Endometrial microvascular endothelial cells (primary cell): ENCODE measurements around the gene BAIAP2L2. TPM values are rescaled to one million over a fixed set of nuclear protein-coding genes. Genes with fewer than 3 reads are reported as not detected.
"Not testable (repeated sequence)": the region's sequence is repeated elsewhere in the genome, so short reads cannot be mapped to it uniquely, and the experiment has no call there.

Experiments used
- in situ Hi-C: cut with HindIII; loops from 2 replicates; pipeline ENCODE4 v1.10.0; 2017; ENCODE audit warnings: low sequenced_read_pairs, low pct_unique_long_range_greater_than_20kb; ENCODE audit errors: inconsistent ontology term
- total RNA-seq: library from RNA; depleted of rRNA; stranded (reverse); fragments of >200 nt; gene quantifications from one replicate; pipeline ENCODE4 v1.2.3, GENCODE V29; 2015; ENCODE audit errors: inconsistent ontology term

Gene BAIAP2L2
- total RNA-seq, 1 donor from 2014 or later: 0.09 TPM

DNA sequence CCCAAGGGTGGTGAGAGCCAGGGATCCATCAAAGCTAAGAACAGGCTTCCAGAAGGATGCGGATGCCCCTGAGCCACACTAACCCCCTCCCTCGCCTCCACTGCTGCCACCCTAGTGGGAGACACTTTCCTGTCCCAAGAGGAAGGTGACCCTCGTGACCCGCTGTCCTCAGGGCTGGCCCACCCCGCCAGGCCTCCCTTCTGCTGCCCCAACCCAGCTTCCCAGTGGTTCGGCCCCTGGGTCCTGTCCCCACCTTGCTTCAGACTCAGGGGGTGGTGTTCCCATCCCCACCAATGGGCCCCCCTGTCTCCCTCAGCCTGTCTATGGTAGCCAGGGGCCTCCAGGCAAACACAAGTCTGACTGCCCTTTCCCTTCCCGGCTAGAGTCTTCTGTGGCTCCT, 59.8 kb downstream of the BAIAP2L2 start:
- in situ Hi-C loops: no loop called here

DNA sequence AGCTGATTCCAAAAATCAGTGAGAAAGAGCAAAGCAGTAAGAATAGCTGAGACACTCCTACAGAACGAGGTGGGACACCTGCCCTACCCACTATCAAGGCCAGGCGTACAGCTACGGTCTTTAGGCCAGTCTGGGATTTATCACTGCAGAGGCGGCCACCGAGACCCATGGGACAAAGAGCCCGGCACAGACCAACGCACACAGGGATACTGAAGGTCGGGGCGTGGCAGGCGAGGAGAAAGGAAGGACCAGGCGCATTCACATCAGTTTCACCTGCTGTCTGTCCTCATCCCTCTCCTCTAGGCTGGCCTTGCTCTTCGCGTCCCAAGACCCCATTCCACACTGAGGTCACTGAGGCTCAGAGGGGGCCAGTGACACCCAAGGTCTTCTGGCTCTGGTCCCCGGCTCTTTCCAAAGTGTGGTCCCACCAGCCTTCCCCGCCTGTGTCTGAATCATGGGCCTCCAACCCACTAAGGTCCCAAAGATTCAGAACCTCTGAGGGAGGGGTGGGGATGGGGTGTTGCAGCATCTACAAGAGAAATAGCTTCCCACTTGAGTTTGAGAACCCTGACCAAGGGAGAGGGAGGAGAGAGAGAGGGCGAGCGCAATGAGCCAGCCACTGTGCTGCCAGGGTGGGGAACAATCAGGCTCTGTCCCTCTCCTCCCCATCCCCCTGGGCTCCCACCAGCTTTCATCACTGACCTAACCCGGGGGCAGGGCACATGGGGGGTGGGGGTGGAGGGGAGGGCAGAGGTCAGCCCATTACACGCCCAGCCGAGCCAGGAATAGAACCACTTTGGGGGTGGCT, 60.5 kb downstream of the BAIAP2L2 start:
- in situ Hi-C loops: no loop called here

DNA sequence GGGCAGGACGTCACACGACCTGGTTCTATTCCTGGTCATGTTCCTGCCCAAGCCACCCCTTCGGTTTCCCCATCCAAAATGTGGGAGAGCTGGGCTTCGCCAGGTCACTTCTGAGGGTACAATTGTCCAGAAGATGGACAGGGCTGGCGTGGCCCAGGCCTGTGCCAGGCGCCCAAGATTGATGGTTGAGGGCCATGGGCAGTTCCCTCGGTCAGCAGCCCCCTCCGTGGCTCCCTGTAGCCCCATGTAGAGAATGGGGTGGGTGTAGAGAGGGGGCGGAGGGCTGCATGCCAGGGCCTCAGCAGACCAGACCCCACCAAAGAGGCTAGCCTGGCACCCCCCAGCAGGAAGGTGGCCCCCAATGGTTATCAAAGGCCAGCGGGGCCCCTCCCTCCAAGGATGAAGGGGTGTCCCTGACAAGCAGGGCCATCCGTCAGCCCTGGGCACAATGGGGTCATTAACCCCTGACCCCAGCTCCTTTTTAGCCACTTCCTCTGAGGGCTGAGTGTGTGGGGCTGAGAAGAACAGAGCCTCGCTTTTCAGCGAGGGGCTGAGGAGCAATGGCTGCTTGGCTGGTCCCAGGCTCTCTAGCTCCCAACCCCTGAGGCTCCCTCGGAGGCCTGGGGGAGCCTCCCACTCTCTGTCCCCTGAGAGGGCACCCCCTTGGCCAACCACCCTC, 64.3 kb downstream of the BAIAP2L2 start:
- in situ Hi-C loops: no loop called here

DNA sequence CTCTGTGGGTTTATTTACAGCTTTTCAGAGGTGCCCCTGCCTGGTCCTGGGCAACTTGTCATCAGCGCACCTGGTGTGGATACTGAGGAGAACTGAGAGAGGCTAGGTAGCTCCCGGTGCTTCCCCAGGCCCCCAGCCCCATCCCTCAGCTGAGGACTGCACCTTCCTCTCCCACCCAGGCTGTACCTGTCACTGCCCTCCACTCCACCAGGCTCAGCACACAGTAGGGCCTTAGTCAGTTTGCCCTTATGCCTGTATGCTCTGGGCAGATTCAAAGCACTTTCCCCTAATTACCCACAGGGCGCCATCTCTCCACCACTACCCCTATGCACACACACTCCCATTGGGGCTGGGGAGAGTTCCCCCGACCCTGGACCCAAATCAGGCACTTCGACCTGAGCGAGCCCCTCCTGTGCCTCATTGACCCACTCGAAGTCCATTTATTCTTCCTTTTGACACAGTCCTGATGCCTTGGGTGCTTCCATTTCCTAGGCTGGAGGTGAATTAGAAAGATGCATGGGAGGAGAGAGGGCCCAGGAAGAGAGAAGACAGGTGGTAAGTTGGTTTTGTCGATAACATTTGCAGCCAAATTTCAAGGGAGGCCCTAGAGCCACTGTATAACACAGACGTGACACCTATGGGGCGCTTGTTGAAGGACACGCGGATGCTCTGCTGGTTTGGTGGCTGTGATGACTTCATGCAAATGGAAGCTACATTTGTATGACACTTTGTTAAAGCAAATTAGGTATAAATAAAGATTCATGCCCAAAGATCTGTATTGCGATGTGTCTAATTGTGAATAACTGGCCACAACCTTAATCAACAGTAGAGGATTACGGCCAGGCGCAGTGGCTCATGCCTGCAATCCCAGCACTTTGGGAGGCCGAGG, 67.1 kb downstream of the BAIAP2L2 start:
- in situ Hi-C loops: no loop called here

DNA sequence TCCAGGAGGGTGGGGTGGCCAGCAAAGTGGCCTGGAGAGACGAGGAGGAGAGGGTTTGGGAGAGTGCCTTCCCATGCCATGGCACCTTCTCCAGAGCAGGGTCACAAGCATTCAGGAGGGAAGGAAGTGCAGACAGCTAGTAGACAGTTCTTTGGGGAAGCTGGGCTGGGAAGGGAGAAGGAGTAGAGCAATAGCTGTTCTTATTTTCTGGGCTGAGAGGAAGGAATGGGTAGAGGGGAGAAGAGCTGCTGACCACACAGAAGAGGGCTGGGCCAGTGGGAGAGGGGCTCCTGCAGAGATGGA, 68.0 kb downstream of the BAIAP2L2 start:
- in situ Hi-C loops: no loop called here

DNA sequence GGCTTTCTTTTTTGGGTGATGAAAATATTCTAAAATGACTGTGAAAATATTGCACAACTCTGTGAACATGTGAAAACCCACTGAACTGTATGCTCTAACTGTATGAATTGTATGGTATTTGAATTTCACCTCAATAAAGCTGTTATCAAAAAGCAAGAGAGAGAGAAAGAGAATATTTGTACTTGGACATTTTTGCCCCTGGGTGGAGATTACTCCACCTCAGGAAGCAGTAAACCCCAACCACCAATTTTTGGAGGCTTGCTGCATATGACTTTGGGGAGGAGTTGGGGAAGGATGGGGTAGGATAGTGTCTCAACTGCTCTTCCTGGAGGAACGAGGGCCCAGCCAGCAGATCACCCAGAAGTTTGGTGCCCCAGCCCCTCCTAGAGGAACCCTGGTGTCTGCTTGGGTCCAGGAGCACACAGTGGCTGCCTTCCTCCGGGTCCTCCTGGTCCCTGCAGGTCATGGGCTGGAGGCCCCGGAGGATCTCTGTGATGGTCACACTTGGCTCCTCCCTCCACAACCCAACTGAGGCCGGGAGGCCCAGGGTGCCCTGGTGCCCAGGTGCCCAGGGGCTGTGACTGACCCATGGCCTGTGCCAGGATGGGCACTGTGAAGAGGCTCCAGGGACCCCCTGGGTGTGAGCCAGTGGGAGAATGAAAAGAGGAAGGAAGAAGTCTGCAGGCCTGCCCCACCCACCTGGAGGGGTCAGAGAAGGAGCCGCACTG, 68.6 kb downstream of the BAIAP2L2 start:
- in situ Hi-C loops: no loop called here

GRCh38 chr22:38040953-38041759, 69.3 kb downstream of the BAIAP2L2 start:
- in situ Hi-C loops: no loop called here

DNA sequence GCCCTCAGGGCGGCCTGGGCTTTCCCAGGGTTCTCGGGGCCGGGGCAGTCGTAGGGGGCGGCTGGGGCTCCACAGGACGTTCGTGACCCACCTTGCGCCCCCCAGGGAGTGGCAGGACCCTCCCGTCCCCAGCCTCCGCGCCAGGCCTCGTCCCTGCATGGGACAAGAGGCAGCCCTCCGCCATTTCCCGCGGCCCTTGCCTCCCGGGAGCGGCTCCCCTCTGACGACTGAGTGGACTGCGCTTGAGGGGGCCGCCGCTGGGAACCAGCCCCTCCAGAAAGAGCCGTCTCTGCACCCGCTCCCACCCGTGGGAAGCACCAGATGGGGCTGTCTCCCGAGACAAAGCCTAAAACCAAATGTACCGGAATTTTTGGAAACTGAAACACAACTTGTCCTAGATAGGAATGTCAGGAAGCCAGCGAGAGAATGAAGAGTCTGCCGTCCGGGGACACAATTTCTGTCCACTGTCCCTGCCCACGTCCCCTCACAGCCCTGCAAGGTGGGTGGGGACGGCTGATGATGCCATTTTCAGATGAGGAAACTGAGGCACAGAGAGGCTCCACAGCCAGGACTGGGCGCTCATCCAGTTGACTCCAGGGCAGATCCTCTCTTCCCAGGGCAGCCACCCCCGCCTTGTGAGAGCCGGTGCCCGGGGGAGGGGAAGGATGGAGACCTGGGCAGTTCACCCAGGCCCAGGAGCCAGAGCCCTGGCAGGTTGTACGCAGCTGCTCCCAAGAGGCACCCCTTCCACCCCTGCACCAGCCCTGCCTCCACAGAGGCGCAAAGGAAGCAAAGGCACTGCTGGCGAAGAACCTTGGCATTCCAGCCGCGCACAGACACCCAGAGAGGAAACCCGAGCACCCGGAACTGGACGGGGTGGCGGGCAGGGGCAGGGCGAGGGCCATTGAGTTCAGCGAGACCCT, 71.3 kb downstream of the BAIAP2L2 start:
- in situ Hi-C loops: no loop called here

- in situ Hi-C loops: no loop called here
Measured at GRCh38 chr22:38038426-38038825, 72.1 kb downstream of the BAIAP2L2 start.

DNA sequence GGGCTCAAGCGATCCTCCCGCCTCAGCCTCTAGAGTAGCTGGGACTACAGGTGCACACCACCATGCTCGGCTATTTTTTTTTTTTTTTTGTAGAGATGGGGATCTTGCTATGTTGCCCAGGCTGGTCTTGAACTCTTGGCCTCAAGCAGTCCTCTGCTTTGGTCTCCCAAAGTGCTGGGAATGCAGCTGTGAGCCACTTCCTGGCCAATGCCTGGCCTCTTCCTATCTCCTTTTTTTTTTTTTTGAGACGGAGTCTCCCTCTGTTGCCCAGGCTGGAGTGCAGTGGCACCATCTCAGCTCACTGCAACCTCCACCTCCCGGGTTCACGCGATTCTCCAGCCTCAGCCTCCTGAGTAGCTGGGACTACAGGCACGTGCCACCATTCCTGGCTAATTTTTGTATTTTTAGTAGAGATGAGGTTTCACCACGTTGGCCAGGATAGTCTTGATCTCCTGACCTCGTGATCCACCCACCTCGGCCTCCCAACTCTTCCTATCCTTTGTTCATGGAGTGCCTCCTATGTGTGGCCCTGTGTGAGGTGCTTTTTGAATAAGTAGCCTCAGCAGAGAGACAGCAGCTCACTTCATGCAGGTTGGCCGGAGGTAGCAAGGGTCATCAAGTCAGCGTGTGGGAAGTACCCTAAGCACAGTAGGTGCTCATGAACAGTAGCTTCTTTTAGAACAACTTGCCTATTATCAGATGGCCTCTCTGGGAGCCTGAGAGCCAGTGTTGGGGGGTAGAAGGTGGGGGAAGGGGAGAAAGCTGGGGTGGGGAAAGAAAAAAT, 72.9 kb downstream of the BAIAP2L2 start:
- in situ Hi-C loops: not testable (repeated sequence)

DNA sequence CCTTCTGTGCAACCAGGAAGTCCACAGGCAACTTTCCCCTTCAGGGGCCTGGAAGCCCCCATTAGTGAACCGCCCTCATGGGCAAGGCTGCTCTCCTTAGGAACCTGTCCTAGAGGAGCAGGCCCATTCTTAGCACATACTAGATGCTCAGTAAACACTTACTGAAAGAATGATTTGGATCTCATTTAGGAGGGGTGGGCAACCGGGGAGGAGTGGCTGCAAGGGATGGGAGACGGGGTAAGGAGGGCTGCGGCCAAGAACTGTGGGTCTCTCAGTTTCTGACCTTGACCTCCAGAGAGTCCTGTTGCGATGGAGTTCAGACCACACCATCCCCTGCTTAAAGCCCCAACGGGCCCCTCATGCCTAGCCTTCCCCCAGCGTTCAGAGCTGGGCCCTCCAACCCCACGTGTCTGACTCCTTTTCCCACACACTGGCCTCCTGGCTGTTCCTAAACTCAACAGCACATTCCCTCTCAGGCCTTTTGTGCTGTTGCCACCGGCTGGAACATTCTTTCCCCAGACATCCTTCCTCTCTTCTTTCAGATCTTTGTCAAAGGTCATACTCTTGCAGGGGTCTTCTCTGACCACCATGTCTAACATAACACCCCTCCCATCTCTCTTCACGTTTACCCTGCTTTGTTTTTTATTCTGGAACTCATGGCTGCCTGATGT, 74.0 kb downstream of the BAIAP2L2 start:
- in situ Hi-C loops: no loop called here

DNA sequence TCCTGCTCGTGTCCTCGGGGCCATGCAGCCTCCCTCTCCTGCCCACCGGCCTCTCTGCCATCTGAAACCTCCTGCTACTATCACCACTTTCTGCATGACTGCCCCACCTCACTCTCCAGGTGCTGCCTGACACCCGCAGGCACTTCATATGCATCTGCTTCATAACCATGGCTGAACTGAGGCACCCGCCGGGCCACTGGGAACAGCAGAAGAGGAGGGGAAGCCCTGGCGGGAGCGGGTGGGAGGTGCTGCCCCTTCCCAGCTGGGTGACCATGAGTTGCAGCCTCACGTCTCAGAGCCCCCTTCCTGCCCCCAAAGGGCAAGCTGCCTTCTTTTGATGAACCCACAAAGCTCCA, 75.0 kb downstream of the BAIAP2L2 start:
- in situ Hi-C loops: no loop called here

Other genes starting within 250 kb of the BAIAP2L2 start
- 63.0 TPM for gene MICALL1, start 204.4 kb downstream of the BAIAP2L2 start, total RNA-seq
- not detected for gene C22orf23, start 157.1 kb downstream of the BAIAP2L2 start, total RNA-seq
- gene POLR2F, start 157.0 kb downstream of the BAIAP2L2 start, total RNA-seq: 80.4 TPM
- gene SOX10, start 126.1 kb downstream of the BAIAP2L2 start, total RNA-seq: not detected
- 17.2 TPM for gene PICK1, start 53.3 kb downstream of the BAIAP2L2 start, total RNA-seq
- not detected for gene SLC16A8, start 26.5 kb downstream of the BAIAP2L2 start, total RNA-seq
- 1.6 TPM for gene PLA2G6, start 71.1 kb upstream of the BAIAP2L2 start, total RNA-seq
- gene MAFF, start 91.3 kb upstream of the BAIAP2L2 start, total RNA-seq: 50.5 TPM
- gene TMEM184B, start 162.3 kb upstream of the BAIAP2L2 start, total RNA-seq: 111 TPM
- 153 TPM for gene CSNK1E, start 206.7 kb upstream of the BAIAP2L2 start, total RNA-seq